ENCODE data around the gene PHF8. TPM values are rescaled to one million over a fixed set of nuclear protein-coding genes. Genes with fewer than 3 reads are reported as not detected.

PHF8 gene
- total RNA-seq, 1 donor from 2014 or later, result 47.8 TPM

DNA sequence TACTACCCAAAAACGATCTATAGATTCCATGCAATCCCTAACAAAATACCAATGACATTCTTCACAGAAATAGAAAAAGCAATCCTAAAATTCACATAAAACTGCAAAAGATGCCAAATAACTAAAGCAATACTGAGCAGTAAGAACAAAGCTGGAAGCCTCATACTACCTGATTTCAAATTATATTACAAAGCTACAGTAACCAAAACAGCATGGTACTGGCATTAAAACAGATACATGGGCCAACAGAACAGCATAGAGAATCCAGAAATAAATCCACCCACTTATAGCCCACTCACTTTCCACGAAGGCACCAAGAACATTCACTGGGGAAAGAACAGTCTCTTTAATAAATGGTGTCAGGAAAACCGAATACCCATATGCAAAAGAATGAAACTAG lies 74.7 kb downstream of the PHF8 start:
- H3K27ac Mint-ChIP-seq, result no peak overlapping the region
- H3K36me3 Mint-ChIP-seq (ENCODE audit: insufficient read depth), result peaks cover 54% of the 10 kb centered on the region
- H3K9me3 Mint-ChIP-seq (ENCODE audit: low read depth), result peaks cover 48% of the 10 kb centered on the region
- H3K4me3 Mint-ChIP-seq (ENCODE audit: low read depth), result no peak overlapping the region
- no peak for TF ChIP-seq CTCF (IDR thresholded peaks at IDR 0.05; ENCODE audit: unreplicated experiment)
- H3K4me1 Mint-ChIP-seq (ENCODE audit: low read depth), result no peaks in the 10 kb centered on the region
- no peaks in the 10 kb centered on the region for H3K27me3 Mint-ChIP-seq
- DNase-seq (ENCODE audit: low spot score, unreplicated experiment), result no peak

GRCh38 chrX:53950130-53950733 lies 94.0 kb downstream of the PHF8 start:
- peaks cover 17% of the 10 kb centered on the region for H3K9me3 Mint-ChIP-seq (ENCODE audit: low read depth)
- H3K4me3 Mint-ChIP-seq (ENCODE audit: low read depth), result no peak overlapping the region
- peaks cover 21% of the 10 kb centered on the region for H3K36me3 Mint-ChIP-seq (ENCODE audit: insufficient read depth)
- no peak for TF ChIP-seq CTCF (IDR thresholded peaks at IDR 0.05; ENCODE audit: unreplicated experiment)
- H3K27me3 Mint-ChIP-seq, result no peaks in the 10 kb centered on the region
- DNase-seq (ENCODE audit: low spot score, unreplicated experiment), result no peak
- H3K4me1 Mint-ChIP-seq (ENCODE audit: low read depth), result peaks cover 10% of the 10 kb centered on the region
- H3K27ac Mint-ChIP-seq, result peak overlapping the region; percentile 83

- DNase-seq (ENCODE audit: low spot score, unreplicated experiment), result no peak
- TF ChIP-seq CTCF (IDR thresholded peaks at IDR 0.05; ENCODE audit: unreplicated experiment), result no peak
- peaks cover 19% of the 10 kb centered on the region for H3K36me3 Mint-ChIP-seq (ENCODE audit: insufficient read depth)
- H3K27ac Mint-ChIP-seq, result no peak overlapping the region
- no peak overlapping the region for H3K4me3 Mint-ChIP-seq (ENCODE audit: low read depth)
- no peaks in the 10 kb centered on the region for H3K4me1 Mint-ChIP-seq (ENCODE audit: low read depth)
- peaks cover 11% of the 10 kb centered on the region for H3K9me3 Mint-ChIP-seq (ENCODE audit: low read depth)
- no peaks in the 10 kb centered on the region for H3K27me3 Mint-ChIP-seq
Observed at GRCh38 chrX:53940180-53940579, 104.1 kb downstream of the PHF8 start.

DNA sequence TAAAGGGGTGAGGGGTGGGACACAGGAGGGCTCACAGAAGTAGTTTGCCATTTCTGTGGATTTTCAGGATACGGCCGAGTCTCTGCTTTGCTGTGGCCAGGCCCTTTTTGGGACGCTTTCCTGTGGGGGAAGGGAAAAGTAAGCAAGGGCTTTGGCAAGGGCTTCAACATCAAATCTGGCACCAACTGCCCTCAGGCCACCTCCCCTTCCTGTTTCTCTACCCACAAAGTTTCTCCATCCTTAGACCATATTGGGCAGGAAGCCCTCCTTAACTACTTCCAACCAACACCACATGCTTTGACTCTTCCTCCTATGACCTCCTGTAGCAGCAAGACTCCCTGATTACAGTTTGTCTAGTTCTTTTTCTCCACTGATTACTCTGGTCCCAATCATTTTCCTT lies 105.1 kb downstream of the PHF8 start:
- no peak overlapping the region for H3K27ac Mint-ChIP-seq
- H3K4me3 Mint-ChIP-seq (ENCODE audit: low read depth), result no peak overlapping the region
- peaks cover 15% of the 10 kb centered on the region for H3K9me3 Mint-ChIP-seq (ENCODE audit: low read depth)
- peaks cover 22% of the 10 kb centered on the region for H3K36me3 Mint-ChIP-seq (ENCODE audit: insufficient read depth)
- no peaks in the 10 kb centered on the region for H3K4me1 Mint-ChIP-seq (ENCODE audit: low read depth)
- no peak for TF ChIP-seq CTCF (IDR thresholded peaks at IDR 0.05; ENCODE audit: unreplicated experiment)
- DNase-seq (ENCODE audit: low spot score, unreplicated experiment), result no peak
- H3K27me3 Mint-ChIP-seq, result no peaks in the 10 kb centered on the region

DNA sequence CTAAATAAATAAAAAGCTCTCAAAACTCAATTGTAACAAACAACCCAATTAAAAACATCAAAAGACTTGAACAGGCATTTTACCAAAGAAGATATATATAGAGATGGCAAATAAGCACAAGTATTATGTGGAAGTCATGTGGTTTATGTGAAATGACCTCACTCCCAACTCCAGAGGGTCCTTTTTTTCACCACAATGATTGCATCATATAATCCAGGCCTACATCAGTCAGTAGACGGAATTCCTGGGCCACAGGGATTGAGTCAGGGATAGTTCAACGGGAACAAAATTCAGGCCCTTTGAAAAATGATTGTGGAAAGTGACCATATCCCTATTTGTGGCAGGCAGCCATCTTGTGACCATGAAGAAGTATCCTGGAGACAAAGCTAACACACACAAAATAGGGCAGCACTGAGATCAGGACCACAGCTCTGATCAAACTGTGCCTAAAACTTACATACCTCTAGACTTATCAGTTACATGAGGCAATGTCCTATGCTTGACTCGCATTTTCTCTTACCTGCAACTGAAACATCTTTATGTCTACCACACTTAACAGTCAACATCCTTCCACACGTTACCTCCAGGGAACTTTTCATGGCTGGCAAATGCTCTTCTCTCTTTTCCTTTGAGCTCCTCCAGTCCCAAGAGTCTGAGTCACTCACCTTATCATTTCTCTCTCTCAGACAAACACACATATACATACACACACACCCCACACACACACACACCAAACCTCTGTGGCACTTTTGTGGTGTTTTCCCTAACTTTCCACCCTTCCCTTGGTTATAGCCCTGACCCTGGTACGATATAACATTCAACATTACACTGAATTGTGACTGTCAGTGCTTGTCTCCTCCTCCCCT lies 113.5 kb downstream of the PHF8 start:
- Mint-ChIP-seq H3K27ac (peak overlapping the region; percentile 30), H3K27me3 (no peaks in the 10 kb centered on the region), H3K9me3 (ENCODE audit: low read depth) (peaks cover 22% of the 10 kb centered on the region), H3K4me3 (ENCODE audit: low read depth) (no peak overlapping the region), H3K4me1 (ENCODE audit: low read depth) (no peaks in the 10 kb centered on the region), H3K36me3 (ENCODE audit: insufficient read depth) (peaks cover 4% of the 10 kb centered on the region)
- DNase-seq (ENCODE audit: low spot score, unreplicated experiment), result no peak
- no peak for TF ChIP-seq CTCF (IDR thresholded peaks at IDR 0.05; ENCODE audit: unreplicated experiment)

All from progenitor cell of endocrine pancreas (in vitro differentiated cells).